ENCODE measurements around the gene TACC2. TPM values are rescaled to one million over a fixed set of nuclear protein-coding genes. Genes with fewer than 3 reads are reported as not detected.
"Not testable (repeated sequence)": the region's sequence is repeated elsewhere in the genome, so short reads cannot be mapped to it uniquely, and the experiment has no call there.

TACC2 gene
- total and polyA plus RNA-seq, 8 donors = 17.9 to 43.6 (median 23.6) TPM

- intact Hi-C loops (cut with DNase I) = no loop called here
- ATAC-seq (no peak), DNase-seq (no peak), FAIRE-seq (no peak)
- Histone ChIP-seq H3K27me3 (no peaks in the 10 kb centered on the region), H3K36me3 (no peaks in the 10 kb centered on the region), H3K9me3 (no peaks in the 10 kb centered on the region), H3K4me1 (no peaks in the 10 kb centered on the region), H3K27ac (no peak overlapping the region), H3K4me3 (no peak overlapping the region)
- WGBS, 2 donors = 92 to 96% methylated on average over 9 of the region's 9 CpGs
- TF ChIP-seq CTCF (IDR thresholded peaks at IDR 0.05) = no peak
Observed at GRCh38 chr10:122199070-122199469, 210.1 kb downstream of the TACC2 start.

- H3K27ac ChIP-seq = no peak overlapping the region
- TF ChIP-seq CTCF (IDR thresholded peaks at IDR 0.05) = no peak
- intact Hi-C loops (cut with DNase I) = no loop called here
- DNase-seq (no peak), FAIRE-seq (no peak), ATAC-seq (no peak)
- no peaks in the 10 kb centered on the region for H3K9me3 ChIP-seq
- WGBS, 2 donors = 95% methylated on average over 6 of the region's 6 CpGs
- H3K4me1 ChIP-seq = no peaks in the 10 kb centered on the region
- H3K4me3 ChIP-seq = no peak overlapping the region
- no peaks in the 10 kb centered on the region for H3K36me3 ChIP-seq
- H3K27me3 ChIP-seq = no peaks in the 10 kb centered on the region
Observed at GRCh38 chr10:122199689-122200088, 210.7 kb downstream of the TACC2 start.

DNA sequence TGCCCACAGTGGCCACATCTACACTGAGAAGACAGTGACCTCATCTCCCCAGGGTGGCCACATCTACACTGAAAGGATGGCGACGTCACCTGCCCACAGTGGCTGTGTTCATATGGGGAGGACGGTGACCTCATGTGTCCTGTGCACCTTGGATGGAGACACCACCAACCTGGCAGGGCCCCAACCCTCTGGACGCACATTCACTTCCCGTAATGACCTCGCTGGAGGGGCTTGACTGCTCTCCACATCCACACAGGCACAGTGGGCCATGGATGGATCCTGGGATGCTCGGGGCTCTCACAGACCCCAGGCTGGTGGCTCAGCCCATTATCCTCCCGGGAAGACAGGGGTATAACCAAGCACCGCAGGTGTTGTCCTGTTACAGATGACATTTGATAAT lies 212.4 kb downstream of the TACC2 start:
- intact Hi-C loops (cut with DNase I) = no loop called here
- no peak overlapping the region for H3K27ac ChIP-seq
- no peaks in the 10 kb centered on the region for H3K27me3 ChIP-seq
- WGBS, 2 donors = 93 to 95% methylated on average over 9 of the region's 9 CpGs
- H3K9me3 ChIP-seq = no peaks in the 10 kb centered on the region
- DNase-seq (no peak), ATAC-seq (no peak), FAIRE-seq (no peak)
- no peaks in the 10 kb centered on the region for H3K4me1 ChIP-seq
- H3K36me3 ChIP-seq = no peaks in the 10 kb centered on the region
- no peak overlapping the region for H3K4me3 ChIP-seq
- TF ChIP-seq CTCF (IDR thresholded peaks at IDR 0.05) = no peak

GRCh38 chr10:122203180-122203579 lies 214.2 kb downstream of the TACC2 start:
- H3K36me3 ChIP-seq; ATAC-seq; DNase-seq; H3K9me3 ChIP-seq; H3K27me3 ChIP-seq; H3K4me3 ChIP-seq; H3K4me1 ChIP-seq; H3K27ac ChIP-seq; intact Hi-C loops (cut with DNase I); FAIRE-seq: not testable (repeated sequence)
- WGBS, 2 donors = 94% methylated on average over 14 to 33 of the region's 33 CpGs

DNA sequence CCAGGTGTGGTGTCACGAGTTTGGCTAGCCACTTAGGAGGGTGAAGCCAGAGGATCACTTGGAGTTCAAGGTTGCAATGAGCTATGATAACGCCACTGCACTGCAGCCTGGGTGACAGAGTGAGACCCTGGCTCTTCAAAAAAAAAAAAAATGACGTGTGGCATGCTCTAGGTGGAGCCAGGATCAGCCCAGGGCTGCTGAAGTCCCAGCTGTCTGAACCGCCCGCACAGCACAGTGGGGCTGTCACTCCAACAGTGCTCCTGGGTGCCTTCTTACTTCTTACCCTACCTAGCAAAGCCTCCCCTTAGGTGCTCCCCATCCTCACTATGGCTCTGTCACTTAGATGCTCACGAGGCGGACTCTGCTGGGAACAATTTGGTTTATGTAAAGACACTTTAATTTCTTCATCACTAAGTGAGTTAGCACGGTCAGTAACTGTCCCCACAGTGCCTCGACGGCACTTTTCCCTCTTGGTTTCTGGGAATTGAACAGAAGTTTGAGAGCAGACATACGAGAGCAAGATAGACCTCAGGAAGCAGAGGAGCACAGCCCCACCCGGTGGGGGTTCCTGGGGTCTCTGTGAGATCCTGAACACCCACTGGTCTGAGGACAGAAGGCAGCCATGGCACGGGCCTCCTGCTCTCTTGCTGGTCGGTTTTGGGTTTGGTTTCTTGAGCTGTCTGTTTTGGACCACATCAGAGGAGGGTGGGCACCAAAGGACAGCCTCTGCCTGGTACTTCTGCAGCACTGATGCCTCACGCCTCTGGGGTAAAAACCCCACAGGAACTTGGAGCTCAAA lies 215.9 kb downstream of the TACC2 start:
- no peaks in the 10 kb centered on the region for H3K27me3 ChIP-seq
- intact Hi-C loops (cut with DNase I) = no loop called here
- no peak for ATAC-seq
- FAIRE-seq = no peak
- no peak for DNase-seq
- H3K4me3 ChIP-seq = no peak overlapping the region
- TF ChIP-seq CTCF (IDR thresholded peaks at IDR 0.05) = no peak
- 84% methylated on average over 15 of the region's 15 CpGs for WGBS, 2 donors
- no peak overlapping the region for H3K27ac ChIP-seq
- H3K4me1 ChIP-seq = no peaks in the 10 kb centered on the region
- H3K36me3 ChIP-seq = no peaks in the 10 kb centered on the region
- no peaks in the 10 kb centered on the region for H3K9me3 ChIP-seq

Measured in pancreas (tissue), 10 donors.